Stimulated activated CD4-positive, alpha-beta T cell treated with anti-CD3 and anti-CD28 coated beads, TNF-alpha, amount 100 ng/mL, for 4 hours (primary cell): ENCODE measurements around the gene COX6A1.
"Not testable (repeated sequence)": the region's sequence is repeated elsewhere in the genome, so short reads cannot be mapped to it uniquely, and the experiment has no call there.

ENCODE experiments used
- DNase-seq, 3 experiments: peaks; one replicate each; pipeline ENCODE4 v3.0.0-alpha.2; 2020; ENCODE audit warnings: low read depth in 3 of 3

Gene COX6A1

GRCh38 chr12:120467439-120467838 is 29.5 kb downstream of the COX6A1 start:
- DNase-seq, result no peak

GRCh38 chr12:120468325-120468820 is 30.5 kb downstream of the COX6A1 start:
- no peak for DNase-seq

- peak; percentile 12 to 46 (median 31) for DNase-seq
Observed at GRCh38 chr12:120468821-120469449, 31.0 kb downstream of the COX6A1 start.

GRCh38 chr12:120469450-120470149 is 31.7 kb downstream of the COX6A1 start, which contains the start of gene SRSF9:
Gene SRSF9, minus strand, starts transcription at chr12:120469748. Its CDS starts 139 bp downstream, at chr12:120469609.
- DNase-seq, result peak; percentile 93 to 97 (median 96)

- no peak for DNase-seq
Observed at GRCh38 chr12:120470150-120470784, 32.4 kb downstream of the COX6A1 start.

- DNase-seq, result no peak
Observed at GRCh38 chr12:120472521-120472920, 34.6 kb downstream of the COX6A1 start.

- no peak for DNase-seq
Observed at GRCh38 chr12:120473807-120474615, 36.1 kb downstream of the COX6A1 start.

GRCh38 chr12:120474616-120474960 is 36.7 kb downstream of the COX6A1 start:
- DNase-seq, result no peak

GRCh38 chr12:120475643-120476042 is 37.7 kb downstream of the COX6A1 start:
- DNase-seq, result no peak

- no peak for DNase-seq
Observed at GRCh38 chr12:120479458-120479857, 41.5 kb downstream of the COX6A1 start.

- DNase-seq, result no peak
Observed at GRCh38 chr12:120480211-120480610, 42.3 kb downstream of the COX6A1 start.

- no peak for DNase-seq
Observed at GRCh38 chr12:120481022-120481767, 43.3 kb downstream of the COX6A1 start.

- DNase-seq, result no peak
Observed at GRCh38 chr12:120483621-120484020, 45.7 kb downstream of the COX6A1 start.

GRCh38 chr12:120485961-120486881 is 48.3 kb downstream of the COX6A1 start:
- no peak for DNase-seq

- DNase-seq, result not testable (repeated sequence)
Observed at GRCh38 chr12:120487552-120487951, 49.6 kb downstream of the COX6A1 start.

GRCh38 chr12:120488057-120488640 is 50.2 kb downstream of the COX6A1 start:
- DNase-seq, result no peak

- no peak for DNase-seq
Observed at GRCh38 chr12:120489018-120489417, 51.1 kb downstream of the COX6A1 start.

- DNase-seq, result no peak
Observed at GRCh38 chr12:120490325-120490724, 52.4 kb downstream of the COX6A1 start.
